NCI-H2107 treated with DMSO at 0.1 percent for 48 hours (cell line): Measurements from ENCODE around the gene PHACTR2.
"Not testable (repeated sequence)": the region's sequence is repeated elsewhere in the genome, so short reads cannot be mapped to it uniquely, and the experiment has no call there.

ENCODE experiments used
- DNase-seq: peaks from one replicate; lab custom pipeline; 2025; ENCODE audit not compliant: unreplicated experiment; lab: John Stamatoyannopoulos, UW

Gene PHACTR2

GRCh38 chr6:143698329-143698728 lies 20.6 kb downstream of the PHACTR2 start:
- DNase-seq = no peak

GRCh38 chr6:143698759-143699429 lies 21.1 kb downstream of the PHACTR2 start:
- no peak for DNase-seq

GRCh38 chr6:143699430-143699825 lies 21.7 kb downstream of the PHACTR2 start:
- no peak for DNase-seq

- DNase-seq = no peak
These were observed 23.1 kb downstream of the PHACTR2 start for GRCh38 chr6:143700684-143701348.

GRCh38 chr6:143701349-143702234 lies 23.8 kb downstream of the PHACTR2 start:
- DNase-seq = no peak

GRCh38 chr6:143705569-143705968 lies 27.8 kb downstream of the PHACTR2 start:
- no peak for DNase-seq

GRCh38 chr6:143707697-143708096 lies 29.9 kb downstream of the PHACTR2 start:
- DNase-seq = no peak

- DNase-seq = no peak
These were observed 31.1 kb downstream of the PHACTR2 start for GRCh38 chr6:143708889-143709288.

GRCh38 chr6:143711714-143712113 lies 33.9 kb downstream of the PHACTR2 start:
- DNase-seq = no peak

- no peak for DNase-seq
These were observed 40.7 kb downstream of the PHACTR2 start for GRCh38 chr6:143718472-143718871.

- DNase-seq = no peak
These were observed 43.9 kb downstream of the PHACTR2 start for GRCh38 chr6:143721642-143722041.

- DNase-seq = no peak
These were observed 47.1 kb downstream of the PHACTR2 start for GRCh38 chr6:143724876-143725275.

- DNase-seq = no peak
These were observed 48.4 kb downstream of the PHACTR2 start for GRCh38 chr6:143726015-143726647.

GRCh38 chr6:143727035-143727434 lies 49.3 kb downstream of the PHACTR2 start:
- no peak for DNase-seq

GRCh38 chr6:143731789-143732188 lies 54.0 kb downstream of the PHACTR2 start:
- DNase-seq = no peak

- DNase-seq = no peak
These were observed 54.8 kb downstream of the PHACTR2 start for GRCh38 chr6:143732536-143732935.

GRCh38 chr6:143733510-143733909 lies 55.7 kb downstream of the PHACTR2 start:
- no peak for DNase-seq

GRCh38 chr6:143734641-143735063 lies 56.9 kb downstream of the PHACTR2 start:
- no peak for DNase-seq

GRCh38 chr6:143738072-143738690 lies 60.4 kb downstream of the PHACTR2 start:
- not testable (repeated sequence) for DNase-seq

- no peak for DNase-seq
These were observed 61.6 kb downstream of the PHACTR2 start for GRCh38 chr6:143739341-143739851.

- no peak for DNase-seq
These were observed 62.4 kb downstream of the PHACTR2 start for GRCh38 chr6:143740213-143740612.
